Panc1 (cell line): Measurements from ENCODE around the gene TGFB1I1. TPM values are rescaled to one million over a fixed set of nuclear protein-coding genes. Genes with fewer than 3 reads are reported as not detected.

Experiments
- ATAC-seq: fragments of 200-7000 bp; cut with Tn5 transposase; 2 replicates; pipeline ENCODE4 v1.9.1; 2020; ENCODE audit warnings: mild to moderate bottlenecking, moderate library complexity
- BruUV-seq: library from RNA; stranded (reverse); fragments of 400-500 nt; replicated peaks from 2 replicates; lab custom pipeline; 2021; lab: Mats Ljungman, UMichigan
- CTCF ChIA-PET: fragments of 300-600 bp; sonication (Branson Sonifier 250); formaldehyde crosslinking; loops from one replicate; lab custom pipeline; 2022; ENCODE audit warnings: antibody characterized with exemption; lab: Charles Lee
- POLR2A ChIA-PET: fragments of 300-600 bp; sonication (Branson Sonifier 250); formaldehyde crosslinking; loops from one replicate; lab custom pipeline; 2022; ENCODE audit warnings: antibody characterized with exemption; lab: Charles Lee
- DNase-seq: peaks from one replicate; pipeline ENCODE4 v3.0.0-alpha.2; 2010; ENCODE audit warnings: low read depth, low spot score
- H3K27ac ChIP-seq: 2 replicates; pipeline ENCODE4 v1.5.1; 2011; ENCODE audit warnings: mild to moderate bottlenecking, low read length, inconsistent platforms
- H3K27me3 ChIP-seq: fragments of 200-500 bp; sonication (Bioruptor generic); 2 replicates; pipeline ENCODE4 v1.6.0; 2014; ENCODE audit warnings: low read length, inconsistent platforms; ENCODE audit not compliant: control insufficient read depth, insufficient read depth
- H3K36me3 ChIP-seq: fragments of 200-500 bp; sonication (Bioruptor generic); 2 replicates; pipeline ENCODE4 v1.5.1; 2014; ENCODE audit warnings: inconsistent platforms, mild to moderate bottlenecking, low read length, moderate library complexity; ENCODE audit not compliant: control insufficient read depth, insufficient read depth
- H3K4me1 ChIP-seq: 2 replicates; pipeline ENCODE4 v1.5.1; 2011; ENCODE audit warnings: inconsistent platforms, mild to moderate bottlenecking, low read length, moderate library complexity; ENCODE audit not compliant: control insufficient read depth, insufficient read depth
- H3K4me3 ChIP-seq, 2 experiments: 2 replicates each; pipeline ENCODE4 v1.5.1; 2011 to 2012; ENCODE audit warnings: low read depth in 2 of 2, low read length in 2 of 2, mild to moderate bottlenecking in 2 of 2, inconsistent platforms in 1 of 2, moderate library complexity in 1 of 2
- H3K9me3 ChIP-seq: fragments of 200-500 bp; sonication (Bioruptor generic); 2 replicates; pipeline ENCODE4 v1.5.1; 2014; ENCODE audit warnings: low read depth, mild to moderate bottlenecking, inconsistent platforms, low read length, moderate library complexity; ENCODE audit not compliant: control insufficient read depth, insufficient read depth
- POLR2AphosphoS5 ChIP-seq: IDR thresholded peaks from 2 replicates; pipeline ENCODE4 v1.6.1; 2012; ENCODE audit warnings: mild to moderate bottlenecking, low read depth, low read length, moderate library complexity
- SIN3A ChIP-seq: IDR thresholded peaks from 2 replicates; pipeline ENCODE4 v1.6.1; 2012; ENCODE audit warnings: low read depth, mild to moderate bottlenecking, low read length, moderate library complexity, borderline replicate concordance; ENCODE audit not compliant: insufficient read depth
- TCF7L2 ChIP-seq: IDR thresholded peaks from 2 replicates; pipeline ENCODE4 v1.6.1; 2011; ENCODE audit warnings: mild to moderate bottlenecking, low read depth, low read length, inconsistent platforms
- in situ Hi-C: cut with HindIII; loops from 2 replicates; pipeline ENCODE4 v1.10.0; 2016; ENCODE audit warnings: low sequenced_read_pairs, low pct_unique_long_range_greater_than_20kb
- intact Hi-C: fragments of 100-400 bp; cut with micrococcal nuclease; formaldehyde crosslinking; loops from one replicate; pipeline ENCODE4 v1.10.0; 2022; ENCODE audit not compliant: unreplicated experiment
- total RNA-seq: library from RNA; stranded (reverse); gene quantifications from one replicate; pipeline ENCODE4 v1.2.1, GENCODE V29; 2021; ENCODE audit not compliant: unreplicated experiment
- TF ChIP-seq, protein P1 (sequence below): fragments of 450-650 bp; IDR thresholded peaks from 2 replicates; pipeline ENCODE4 v1.5.1; 2017; ENCODE audit warnings: mild to moderate bottlenecking
- TF ChIP-seq, protein P2 (sequence below), 2 experiments: IDR thresholded peaks; 2 replicates each; pipeline ENCODE4 v1.6.1; 2011 to 2012; ENCODE audit warnings: low read depth in 2 of 2, control low read depth in 1 of 2, low read length in 1 of 2, mild to moderate bottlenecking in 1 of 2, moderate library complexity in 1 of 2; ENCODE audit not compliant: insufficient read depth in 1 of 2

The TGFB1I1 gene
- total RNA-seq, 1 experiment from 2014 or later, result 32.5 TPM

DNA sequence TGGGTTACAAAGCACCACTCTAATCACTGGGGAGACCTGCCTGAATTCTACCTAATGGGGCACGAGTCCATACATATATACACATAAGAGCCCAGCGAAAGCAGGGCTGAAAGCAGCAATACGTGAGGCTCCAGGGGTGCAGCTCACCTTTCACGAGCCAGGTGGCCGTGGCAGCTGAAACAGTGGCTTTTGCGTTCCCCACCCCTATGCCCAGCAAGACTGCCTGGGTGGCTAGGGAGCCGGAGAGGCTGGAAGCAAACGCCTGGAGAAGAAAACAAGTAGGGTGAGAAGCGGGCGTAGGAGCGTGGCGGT, 35.6 kb downstream of the TGFB1I1 start:
- peaks cover 9% of the 10 kb centered on the region; the same call in 1 of the 2 replicates for H3K36me3 ChIP-seq
- H3K27ac ChIP-seq, result peak overlapping the region; percentile 97
- H3K4me1 ChIP-seq, result peaks cover 15% of the 10 kb centered on the region
- no peaks in the 10 kb centered on the region for H3K9me3 ChIP-seq
- intact Hi-C loops, result loop anchor here (5.0 kb wide), 1 partner anchor 190 kb away; no protein-coding TSS in a partner anchor
- ChIA-PET CTCF (no interaction called here), POLR2A (no interaction called here)
- DNase-seq (no peak), ATAC-seq (no peak; the same call in 1 of the 2 replicates)
- H3K4me3 ChIP-seq, result peak overlapping the region; percentile 91 to 97
- H3K27me3 ChIP-seq, result no peaks in the 10 kb centered on the region
- BruUV-seq, result no TSS peak
- TF ChIP-seq POLR2AphosphoS5, result no peak
- no peak for TF ChIP-seq TCF7L2
- TF ChIP-seq, protein P1, sequence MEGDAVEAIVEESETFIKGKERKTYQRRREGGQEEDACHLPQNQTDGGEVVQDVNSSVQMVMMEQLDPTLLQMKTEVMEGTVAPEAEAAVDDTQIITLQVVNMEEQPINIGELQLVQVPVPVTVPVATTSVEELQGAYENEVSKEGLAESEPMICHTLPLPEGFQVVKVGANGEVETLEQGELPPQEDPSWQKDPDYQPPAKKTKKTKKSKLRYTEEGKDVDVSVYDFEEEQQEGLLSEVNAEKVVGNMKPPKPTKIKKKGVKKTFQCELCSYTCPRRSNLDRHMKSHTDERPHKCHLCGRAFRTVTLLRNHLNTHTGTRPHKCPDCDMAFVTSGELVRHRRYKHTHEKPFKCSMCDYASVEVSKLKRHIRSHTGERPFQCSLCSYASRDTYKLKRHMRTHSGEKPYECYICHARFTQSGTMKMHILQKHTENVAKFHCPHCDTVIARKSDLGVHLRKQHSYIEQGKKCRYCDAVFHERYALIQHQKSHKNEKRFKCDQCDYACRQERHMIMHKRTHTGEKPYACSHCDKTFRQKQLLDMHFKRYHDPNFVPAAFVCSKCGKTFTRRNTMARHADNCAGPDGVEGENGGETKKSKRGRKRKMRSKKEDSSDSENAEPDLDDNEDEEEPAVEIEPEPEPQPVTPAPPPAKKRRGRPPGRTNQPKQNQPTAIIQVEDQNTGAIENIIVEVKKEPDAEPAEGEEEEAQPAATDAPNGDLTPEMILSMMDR, result no peak
- no peak for TF ChIP-seq SIN3A
- TF ChIP-seq, protein P2, sequence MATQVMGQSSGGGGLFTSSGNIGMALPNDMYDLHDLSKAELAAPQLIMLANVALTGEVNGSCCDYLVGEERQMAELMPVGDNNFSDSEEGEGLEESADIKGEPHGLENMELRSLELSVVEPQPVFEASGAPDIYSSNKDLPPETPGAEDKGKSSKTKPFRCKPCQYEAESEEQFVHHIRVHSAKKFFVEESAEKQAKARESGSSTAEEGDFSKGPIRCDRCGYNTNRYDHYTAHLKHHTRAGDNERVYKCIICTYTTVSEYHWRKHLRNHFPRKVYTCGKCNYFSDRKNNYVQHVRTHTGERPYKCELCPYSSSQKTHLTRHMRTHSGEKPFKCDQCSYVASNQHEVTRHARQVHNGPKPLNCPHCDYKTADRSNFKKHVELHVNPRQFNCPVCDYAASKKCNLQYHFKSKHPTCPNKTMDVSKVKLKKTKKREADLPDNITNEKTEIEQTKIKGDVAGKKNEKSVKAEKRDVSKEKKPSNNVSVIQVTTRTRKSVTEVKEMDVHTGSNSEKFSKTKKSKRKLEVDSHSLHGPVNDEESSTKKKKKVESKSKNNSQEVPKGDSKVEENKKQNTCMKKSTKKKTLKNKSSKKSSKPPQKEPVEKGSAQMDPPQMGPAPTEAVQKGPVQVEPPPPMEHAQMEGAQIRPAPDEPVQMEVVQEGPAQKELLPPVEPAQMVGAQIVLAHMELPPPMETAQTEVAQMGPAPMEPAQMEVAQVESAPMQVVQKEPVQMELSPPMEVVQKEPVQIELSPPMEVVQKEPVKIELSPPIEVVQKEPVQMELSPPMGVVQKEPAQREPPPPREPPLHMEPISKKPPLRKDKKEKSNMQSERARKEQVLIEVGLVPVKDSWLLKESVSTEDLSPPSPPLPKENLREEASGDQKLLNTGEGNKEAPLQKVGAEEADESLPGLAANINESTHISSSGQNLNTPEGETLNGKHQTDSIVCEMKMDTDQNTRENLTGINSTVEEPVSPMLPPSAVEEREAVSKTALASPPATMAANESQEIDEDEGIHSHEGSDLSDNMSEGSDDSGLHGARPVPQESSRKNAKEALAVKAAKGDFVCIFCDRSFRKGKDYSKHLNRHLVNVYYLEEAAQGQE (IDR thresholded peaks at IDR 0.05; ENCODE audit: insufficient read depth in 1 of 2, low read depth in 2 of 2, low read length in 1 of 2), result no peak
- in situ Hi-C loops, result no loop called here

DNA sequence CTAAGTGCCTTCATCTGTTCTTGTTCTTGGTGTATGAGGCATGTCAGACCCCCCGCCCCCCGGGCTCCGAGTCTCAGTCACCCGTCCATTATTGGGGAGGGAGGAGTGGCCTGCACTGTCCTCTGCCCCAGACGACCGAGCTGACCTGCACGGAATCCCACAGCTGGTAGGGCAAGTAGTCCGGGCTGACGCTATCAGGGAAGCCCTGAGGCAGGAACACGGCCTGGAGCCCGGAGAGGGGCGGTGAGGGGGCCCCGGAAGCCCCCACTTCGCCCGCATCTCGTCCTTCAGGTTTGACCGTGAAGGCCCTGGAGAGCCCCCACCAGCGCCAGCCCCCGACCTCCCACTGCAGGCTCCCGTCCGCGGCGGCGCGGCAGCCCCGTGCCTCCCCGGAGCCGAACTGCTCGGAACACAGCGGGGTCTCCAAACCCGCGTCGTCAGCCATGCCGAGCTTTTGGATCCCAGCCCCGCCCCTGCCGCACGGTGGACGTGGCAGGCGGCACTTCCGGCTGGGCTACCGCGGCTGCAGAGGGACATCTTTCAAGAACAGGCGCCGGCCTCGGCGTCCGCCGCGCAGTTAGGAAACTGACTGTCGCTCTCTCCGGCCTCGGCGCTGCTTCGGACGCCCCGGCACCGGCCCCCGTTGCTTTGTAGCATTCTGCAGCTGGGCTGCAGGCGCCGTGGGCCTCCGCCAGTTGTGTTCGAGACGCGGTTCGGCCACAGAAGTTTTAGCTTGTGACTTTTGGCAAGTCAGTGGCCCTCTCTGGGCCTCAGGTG, 36.2 kb downstream of the TGFB1I1 start, which contains the start of gene RUSF1:
Gene RUSF1 (minus strand): TSS at position 463 of the 777 bp plus-strand sequence. CDS start 18 bp downstream, at position 445.
- Histone ChIP-seq H3K4me3 (peak within 1 kb of the TSS; percentile 91 to 97), H3K27me3 (no peaks in the 10 kb centered on the region), H3K4me1 (peaks cover 15% of the 10 kb centered on the region), H3K36me3 (peaks cover 9% of the 10 kb centered on the region; the same call in 1 of the 2 replicates), H3K9me3 (no peaks in the 10 kb centered on the region), H3K27ac (peak within 1 kb of the TSS; percentile 97)
- in situ Hi-C loops, result no loop called here
- ChIA-PET CTCF (no interaction called here), POLR2A (no interaction called here)
- peak; percentile 95; the same call in 1 of the 2 replicates for TF ChIP-seq SIN3A
- no peak for TF ChIP-seq TCF7L2
- TF ChIP-seq POLR2AphosphoS5, result peak; percentile 91
- TF ChIP-seq, protein P2 (IDR thresholded peaks at IDR 0.05; ENCODE audit: insufficient read depth in 1 of 2, low read depth in 2 of 2, low read length in 1 of 2), result no peak; a peak in 1 of 4 replicates
- TF ChIP-seq, protein P1, result no peak
- ATAC-seq (peak; percentile 97), DNase-seq (no peak)
- no TSS peak for BruUV-seq
- intact Hi-C loops, result loop anchor here (5.0 kb wide), 1 partner anchor 189 kb away; no protein-coding TSS in a partner anchor
